ENCODE data around the gene VTI1A. TPM values are rescaled to one million over a fixed set of nuclear protein-coding genes. Genes with fewer than 3 reads are reported as not detected.

The VTI1A gene
- total and polyA plus RNA-seq, 9 donors: 7.8 to 48.2 (median 20.0) TPM

- TF ChIP-seq EP300 (IDR thresholded peaks at IDR 0.05) (no peak), POLR2A (IDR thresholded peaks at IDR 0.05) (no peak), CTCF (IDR thresholded peaks at IDR 0.05) (no peak)
- no peaks in the 10 kb centered on the region for H3K9me3 ChIP-seq
- H3K4me1 ChIP-seq (ENCODE audit: insufficient read depth): no peaks in the 10 kb centered on the region
- H3K27ac ChIP-seq: no peak overlapping the region
- no peaks in the 10 kb centered on the region for H3K36me3 ChIP-seq
- no peak overlapping the region for H3K4me3 ChIP-seq
- 35 to 53% (median 42%) methylated on average over 4 of the region's 4 CpGs for WGBS, 3 donors
- DNase-seq: no peak
- intact Hi-C loops (cut with DNase I): no loop called here
- H3K27me3 ChIP-seq: no peaks in the 10 kb centered on the region
Observed at GRCh38 chr10:112507988-112508387, 61.0 kb downstream of the VTI1A start.

- intact Hi-C loops (cut with DNase I): no loop called here
- WGBS, 3 donors: 84 to 87% (median 86%) methylated on average over 4 of the region's 4 CpGs
Observed at GRCh38 chr10:112509558-112510291, 62.7 kb downstream of the VTI1A start.

GRCh38 chr10:112510384-112510783, 63.4 kb downstream of the VTI1A start:
- TF ChIP-seq EP300 (IDR thresholded peaks at IDR 0.05) (no peak), CTCF (IDR thresholded peaks at IDR 0.05) (no peak), POLR2A (IDR thresholded peaks at IDR 0.05) (no peak)

More at GRCh38 chr10:112509558-112510291, 62.7 kb downstream of the VTI1A start:
- H3K4me3 ChIP-seq: no peak overlapping the region
- H3K27me3 ChIP-seq: no peaks in the 10 kb centered on the region
- H3K4me1 ChIP-seq (ENCODE audit: insufficient read depth): no peaks in the 10 kb centered on the region
- H3K36me3 ChIP-seq: no peaks in the 10 kb centered on the region
- no peak overlapping the region for H3K27ac ChIP-seq
- no peak for TF ChIP-seq POLR2A (IDR thresholded peaks at IDR 0.05)
- TF ChIP-seq EP300 (IDR thresholded peaks at IDR 0.05): no peak
- TF ChIP-seq CTCF (IDR thresholded peaks at IDR 0.05): no peak
- no peaks in the 10 kb centered on the region for H3K9me3 ChIP-seq
- DNase-seq: no peak

GRCh38 chr10:112512294-112512693, 65.3 kb downstream of the VTI1A start:
- Histone ChIP-seq H3K27me3 (no peaks in the 10 kb centered on the region), H3K4me3 (no peak overlapping the region), H3K9me3 (no peaks in the 10 kb centered on the region), H3K27ac (no peak overlapping the region), H3K4me1 (ENCODE audit: insufficient read depth) (no peaks in the 10 kb centered on the region), H3K36me3 (no peaks in the 10 kb centered on the region)
- intact Hi-C loops (cut with DNase I): no loop called here
- DNase-seq: no peak
- 96 to 99% (median 98%) methylated on average over 2 of the region's 2 CpGs for WGBS, 3 donors
- TF ChIP-seq EP300 (IDR thresholded peaks at IDR 0.05): no peak
- no peak for TF ChIP-seq CTCF (IDR thresholded peaks at IDR 0.05)
- no peak for TF ChIP-seq POLR2A (IDR thresholded peaks at IDR 0.05)

More at GRCh38 chr10:112510384-112510783, 63.4 kb downstream of the VTI1A start:
- Histone ChIP-seq H3K4me1 (ENCODE audit: insufficient read depth) (no peaks in the 10 kb centered on the region), H3K27me3 (no peaks in the 10 kb centered on the region), H3K36me3 (no peaks in the 10 kb centered on the region), H3K27ac (no peak overlapping the region), H3K9me3 (no peaks in the 10 kb centered on the region), H3K4me3 (no peak overlapping the region)
- 77 to 88% (median 86%) methylated on average over 4 of the region's 4 CpGs for WGBS, 3 donors
- no peak for DNase-seq
- intact Hi-C loops (cut with DNase I): no loop called here

Measured in ovary (tissue), 9 donors.